C4-2B (cell line): ENCODE results near the gene ACAA2.

Experiments
- H3K27ac ChIP-seq: fragments of 450-650 bp; 2 replicates; pipeline ENCODE4 v1.5.1; 2017
- ZFX ChIP-seq: fragments of 450-650 bp; IDR thresholded peaks from 2 replicates; pipeline ENCODE4 v1.6.1; 2017
- TF ChIP-seq, protein P1 (sequence below): fragments of 450-650 bp; conservative IDR thresholded peaks from 2 replicates; pipeline ENCODE4 v1.5.1; 2017; ENCODE audit warnings: mild to moderate bottlenecking

ACAA2 gene

DNA sequence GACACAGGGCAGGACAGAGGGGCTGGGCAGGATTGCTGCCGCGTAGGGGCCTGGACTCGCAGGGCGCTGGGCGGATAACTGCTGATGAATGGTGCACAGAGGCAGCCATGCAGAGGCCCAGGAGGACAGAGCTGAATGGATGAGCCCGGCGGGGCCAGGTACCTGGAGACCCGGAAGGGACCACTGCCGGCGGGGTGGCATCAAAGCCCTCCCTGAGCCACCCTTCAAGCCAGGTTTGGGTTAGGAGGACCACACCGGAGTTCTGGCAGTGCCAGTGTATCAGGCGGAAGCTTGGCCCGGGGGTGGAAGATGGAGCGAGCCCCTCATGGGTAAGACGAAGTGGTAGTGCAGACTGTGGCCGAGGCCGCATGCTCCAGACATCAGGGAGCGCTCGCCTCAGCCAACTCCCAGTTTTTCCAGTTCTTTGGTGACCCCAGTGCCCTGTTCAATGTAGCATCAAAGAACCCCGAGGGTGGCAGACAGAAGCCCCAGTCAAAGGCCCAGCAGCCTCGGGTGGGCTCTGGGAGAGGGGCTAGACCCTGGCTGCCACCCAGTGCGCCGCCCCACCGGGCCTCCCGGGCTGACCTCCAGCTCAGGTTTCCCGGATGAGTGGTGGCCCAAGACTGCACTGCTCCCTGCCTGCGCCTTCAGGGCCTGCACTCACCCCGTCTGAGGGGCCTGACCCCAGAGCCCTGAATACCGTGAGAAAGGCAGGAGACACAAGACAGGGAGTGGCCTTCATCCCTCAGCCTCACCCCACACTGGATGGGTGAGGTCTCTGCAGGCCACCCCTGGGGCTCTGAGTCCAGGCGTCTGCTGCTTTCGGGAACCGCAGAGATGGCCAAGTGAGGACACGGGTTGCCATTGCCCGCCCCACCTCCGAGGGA lies 50.9 kb downstream of the ACAA2 start:
- TF ChIP-seq, protein P1, sequence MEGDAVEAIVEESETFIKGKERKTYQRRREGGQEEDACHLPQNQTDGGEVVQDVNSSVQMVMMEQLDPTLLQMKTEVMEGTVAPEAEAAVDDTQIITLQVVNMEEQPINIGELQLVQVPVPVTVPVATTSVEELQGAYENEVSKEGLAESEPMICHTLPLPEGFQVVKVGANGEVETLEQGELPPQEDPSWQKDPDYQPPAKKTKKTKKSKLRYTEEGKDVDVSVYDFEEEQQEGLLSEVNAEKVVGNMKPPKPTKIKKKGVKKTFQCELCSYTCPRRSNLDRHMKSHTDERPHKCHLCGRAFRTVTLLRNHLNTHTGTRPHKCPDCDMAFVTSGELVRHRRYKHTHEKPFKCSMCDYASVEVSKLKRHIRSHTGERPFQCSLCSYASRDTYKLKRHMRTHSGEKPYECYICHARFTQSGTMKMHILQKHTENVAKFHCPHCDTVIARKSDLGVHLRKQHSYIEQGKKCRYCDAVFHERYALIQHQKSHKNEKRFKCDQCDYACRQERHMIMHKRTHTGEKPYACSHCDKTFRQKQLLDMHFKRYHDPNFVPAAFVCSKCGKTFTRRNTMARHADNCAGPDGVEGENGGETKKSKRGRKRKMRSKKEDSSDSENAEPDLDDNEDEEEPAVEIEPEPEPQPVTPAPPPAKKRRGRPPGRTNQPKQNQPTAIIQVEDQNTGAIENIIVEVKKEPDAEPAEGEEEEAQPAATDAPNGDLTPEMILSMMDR = no peak
- TF ChIP-seq ZFX = no peak
- H3K27ac ChIP-seq = no peak overlapping the region

- H3K27ac ChIP-seq = no peak overlapping the region
- no peak for TF ChIP-seq ZFX
- TF ChIP-seq, protein P1 = no peak
Measured at GRCh38 chr18:49761771-49762170, 51.6 kb downstream of the ACAA2 start.

- no peak for TF ChIP-seq ZFX
- TF ChIP-seq, protein P1 = no peak
Measured at GRCh38 chr18:49758263-49758610, 55.1 kb downstream of the ACAA2 start.

DNA sequence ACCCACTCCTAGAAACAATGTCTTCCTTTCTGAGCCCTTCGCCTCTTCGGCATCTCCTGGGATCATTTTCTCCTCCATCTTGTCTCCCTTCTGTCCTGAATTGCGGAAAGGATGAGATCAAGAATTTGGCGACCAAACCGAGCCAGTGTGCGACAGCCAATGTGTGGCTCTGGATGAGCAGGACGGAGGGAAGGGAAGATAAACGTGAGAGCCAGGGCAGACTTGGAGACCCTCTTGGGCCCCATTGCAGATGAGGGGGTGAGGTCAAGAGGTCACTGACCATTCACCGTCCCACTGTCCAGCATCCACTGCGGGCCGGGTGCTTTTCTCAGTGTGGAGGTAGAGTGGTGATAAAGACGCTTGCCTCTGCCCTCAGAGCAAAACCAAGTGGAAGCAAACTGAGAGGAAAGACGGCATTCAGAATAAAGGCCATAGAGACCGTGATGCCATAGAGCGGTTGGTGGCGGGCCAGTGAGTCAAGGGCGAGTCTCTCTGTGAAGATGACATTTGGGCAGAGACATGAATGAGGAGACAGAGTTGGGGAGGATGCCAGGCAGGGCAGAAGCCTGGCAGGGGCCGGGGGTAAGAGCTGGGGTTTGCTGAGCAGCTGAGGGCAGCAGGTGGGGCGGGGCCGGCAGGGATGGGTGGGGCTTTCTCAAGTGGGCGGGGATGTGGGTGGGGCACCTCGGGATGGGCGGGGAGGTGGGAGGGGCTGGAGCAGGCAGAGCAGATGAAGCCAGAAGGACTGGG lies 55.6 kb downstream of the ACAA2 start:
- TF ChIP-seq, protein P1 = no peak
- no peak for TF ChIP-seq ZFX
- no peak overlapping the region for H3K27ac ChIP-seq

More at GRCh38 chr18:49758263-49758610, 55.1 kb downstream of the ACAA2 start:
- H3K27ac ChIP-seq = no peak overlapping the region

DNA sequence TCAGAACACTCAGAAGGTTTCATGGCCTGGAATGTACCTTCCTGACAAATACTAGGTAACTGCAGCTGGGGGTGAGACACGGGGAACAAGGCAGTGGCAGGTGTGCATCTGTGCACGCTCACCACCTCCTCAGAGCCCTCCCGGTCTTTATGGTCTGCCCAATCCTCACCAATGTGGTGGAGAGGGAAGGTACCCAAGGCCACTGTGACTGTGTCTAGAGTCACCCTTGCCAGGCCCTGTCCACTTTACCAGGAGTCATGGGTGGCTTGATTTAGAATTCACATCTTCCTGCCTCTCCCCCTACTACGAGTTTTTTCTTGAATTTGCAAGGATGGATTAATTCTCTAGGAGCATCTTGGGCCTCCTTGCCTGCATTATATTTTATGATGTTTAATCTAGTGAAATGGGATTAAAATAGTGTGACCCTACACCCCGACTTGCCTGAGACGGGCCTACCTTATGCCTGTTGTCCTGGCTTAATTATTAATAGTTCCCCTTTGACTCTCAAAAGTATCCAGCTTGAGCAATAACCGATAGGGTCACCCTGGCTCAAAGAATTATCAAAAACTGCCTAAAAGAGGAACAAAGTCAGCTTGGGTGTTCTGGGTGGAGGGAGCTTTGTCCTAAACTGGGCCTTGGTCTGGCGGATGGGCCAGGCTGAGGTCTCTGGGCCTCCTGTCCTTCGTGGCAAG lies 56.5 kb downstream of the ACAA2 start:
- no peak for TF ChIP-seq ZFX
- TF ChIP-seq, protein P1 = no peak
- no peak overlapping the region for H3K27ac ChIP-seq

DNA sequence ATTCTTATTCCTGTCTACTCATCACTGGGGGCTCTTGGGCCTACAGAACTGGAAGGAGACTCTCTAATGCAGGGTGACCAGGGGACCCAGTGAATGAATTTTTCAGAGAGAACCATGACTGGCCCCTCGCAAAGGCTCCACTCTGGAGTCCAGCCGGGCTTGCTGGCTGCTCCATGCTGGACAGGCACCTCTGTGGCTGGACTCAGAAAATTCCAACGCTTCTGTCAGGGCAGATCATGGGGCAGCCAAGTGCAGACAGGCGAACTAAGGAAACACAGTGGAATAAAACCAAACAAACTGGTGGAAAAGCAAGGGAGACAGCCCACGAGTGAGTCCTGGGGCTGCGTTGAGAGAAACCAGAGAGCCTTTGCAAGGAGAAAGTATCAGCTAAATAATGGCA lies 57.2 kb downstream of the ACAA2 start:
- TF ChIP-seq, protein P1 = no peak
- TF ChIP-seq ZFX = no peak
- no peak overlapping the region for H3K27ac ChIP-seq

GRCh38 chr18:49755489-49755888 lies 57.8 kb downstream of the ACAA2 start:
- no peak overlapping the region for H3K27ac ChIP-seq
- TF ChIP-seq, protein P1 = no peak
- no peak for TF ChIP-seq ZFX
